Measurements from ENCODE around the gene MERTK.
"Not testable (repeated sequence)": the region's sequence is repeated elsewhere in the genome, so short reads cannot be mapped to it uniquely, and the experiment has no call there.

Gene MERTK

DNA sequence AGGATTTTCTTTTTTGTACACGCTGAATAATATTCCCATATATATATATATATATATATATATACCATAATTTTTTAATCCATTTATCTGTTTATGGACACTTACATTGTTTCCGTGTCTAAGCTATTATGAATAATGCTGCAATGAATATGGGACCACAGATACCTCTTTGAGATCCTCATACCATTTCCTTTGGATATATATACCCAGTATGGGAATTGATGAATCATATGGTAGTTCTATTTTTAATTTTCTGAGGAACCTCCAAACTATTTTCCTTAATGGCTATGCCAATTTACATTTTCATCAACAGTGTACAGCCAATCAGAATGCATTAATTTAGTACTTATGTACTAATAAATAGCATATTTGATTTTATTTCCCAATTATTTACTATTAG is 53.1 kb downstream of the MERTK start:
- TF ChIP-seq, protein P1, sequence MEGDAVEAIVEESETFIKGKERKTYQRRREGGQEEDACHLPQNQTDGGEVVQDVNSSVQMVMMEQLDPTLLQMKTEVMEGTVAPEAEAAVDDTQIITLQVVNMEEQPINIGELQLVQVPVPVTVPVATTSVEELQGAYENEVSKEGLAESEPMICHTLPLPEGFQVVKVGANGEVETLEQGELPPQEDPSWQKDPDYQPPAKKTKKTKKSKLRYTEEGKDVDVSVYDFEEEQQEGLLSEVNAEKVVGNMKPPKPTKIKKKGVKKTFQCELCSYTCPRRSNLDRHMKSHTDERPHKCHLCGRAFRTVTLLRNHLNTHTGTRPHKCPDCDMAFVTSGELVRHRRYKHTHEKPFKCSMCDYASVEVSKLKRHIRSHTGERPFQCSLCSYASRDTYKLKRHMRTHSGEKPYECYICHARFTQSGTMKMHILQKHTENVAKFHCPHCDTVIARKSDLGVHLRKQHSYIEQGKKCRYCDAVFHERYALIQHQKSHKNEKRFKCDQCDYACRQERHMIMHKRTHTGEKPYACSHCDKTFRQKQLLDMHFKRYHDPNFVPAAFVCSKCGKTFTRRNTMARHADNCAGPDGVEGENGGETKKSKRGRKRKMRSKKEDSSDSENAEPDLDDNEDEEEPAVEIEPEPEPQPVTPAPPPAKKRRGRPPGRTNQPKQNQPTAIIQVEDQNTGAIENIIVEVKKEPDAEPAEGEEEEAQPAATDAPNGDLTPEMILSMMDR (IDR thresholded peaks at IDR 0.05; ENCODE audit: low read depth, low read length): no peak
- DNase-seq (ENCODE audit: extremely low read depth, low read depth): no peak

DNA sequence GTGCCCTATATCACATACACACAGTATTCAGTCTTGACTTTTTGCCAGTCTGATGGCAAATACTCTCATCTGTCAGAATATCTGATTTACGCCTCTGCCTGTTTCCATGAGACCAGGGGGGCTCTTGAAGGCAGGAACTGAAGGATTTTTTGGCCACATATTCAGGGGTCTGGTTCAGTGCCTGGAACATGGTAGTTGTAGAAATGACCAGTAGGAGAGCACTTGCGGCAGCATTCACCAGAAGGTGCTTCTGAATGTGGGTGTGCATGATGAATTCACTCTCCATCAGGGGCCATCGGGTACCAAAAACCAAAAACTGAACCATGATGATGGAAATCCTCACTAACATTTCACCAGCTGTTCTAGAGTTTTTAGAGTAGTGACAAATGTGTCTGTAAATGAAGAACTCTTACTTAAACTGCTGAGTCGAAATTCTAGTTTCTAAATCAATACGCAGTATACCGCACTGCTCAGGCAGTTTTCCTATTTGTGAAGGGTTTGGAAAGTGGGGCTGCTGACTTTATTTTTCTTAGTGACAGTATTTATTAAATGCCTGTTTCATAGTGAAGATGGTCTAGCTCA is 54.6 kb downstream of the MERTK start:
- no peak for DNase-seq (ENCODE audit: extremely low read depth, low read depth)
- TF ChIP-seq, protein P1 (IDR thresholded peaks at IDR 0.05; ENCODE audit: low read depth, low read length): no peak

DNA sequence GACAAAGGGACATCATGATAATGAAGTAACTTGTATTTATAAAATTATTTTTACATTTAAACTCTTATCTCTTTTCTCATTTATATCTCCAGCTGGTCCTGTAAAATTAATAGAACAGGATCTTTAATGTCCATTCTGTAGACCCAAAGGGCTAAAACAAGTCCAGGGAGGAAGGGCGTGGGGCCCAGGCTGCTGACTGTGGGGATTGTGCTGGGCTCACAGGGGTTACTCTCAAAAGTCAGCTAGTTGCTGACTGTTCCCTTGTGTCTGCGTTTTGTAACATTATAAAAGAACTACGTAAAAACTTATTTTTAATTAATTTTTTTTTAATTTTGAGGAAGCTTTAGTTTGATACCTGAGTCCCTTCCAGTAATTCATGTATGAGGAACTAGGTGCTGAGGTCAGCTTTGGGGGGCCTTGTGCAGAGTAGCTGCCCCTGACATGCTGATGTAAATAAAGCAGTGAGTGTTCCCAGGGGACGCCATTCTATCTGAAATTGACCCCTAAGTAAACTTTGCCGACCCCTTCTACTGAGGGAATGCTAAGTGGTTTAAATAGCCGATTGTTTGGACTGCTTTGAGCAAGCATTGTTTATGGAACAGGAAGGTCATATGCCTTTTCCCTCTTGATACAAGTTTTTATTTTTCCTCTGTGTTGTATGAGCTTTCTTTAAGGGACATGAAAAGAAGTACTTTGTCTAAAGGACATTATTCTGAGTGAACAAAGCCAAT is 56.4 kb downstream of the MERTK start:
- DNase-seq (ENCODE audit: extremely low read depth, low read depth): no peak
- TF ChIP-seq, protein P1 (IDR thresholded peaks at IDR 0.05; ENCODE audit: low read depth, low read length): no peak

DNA sequence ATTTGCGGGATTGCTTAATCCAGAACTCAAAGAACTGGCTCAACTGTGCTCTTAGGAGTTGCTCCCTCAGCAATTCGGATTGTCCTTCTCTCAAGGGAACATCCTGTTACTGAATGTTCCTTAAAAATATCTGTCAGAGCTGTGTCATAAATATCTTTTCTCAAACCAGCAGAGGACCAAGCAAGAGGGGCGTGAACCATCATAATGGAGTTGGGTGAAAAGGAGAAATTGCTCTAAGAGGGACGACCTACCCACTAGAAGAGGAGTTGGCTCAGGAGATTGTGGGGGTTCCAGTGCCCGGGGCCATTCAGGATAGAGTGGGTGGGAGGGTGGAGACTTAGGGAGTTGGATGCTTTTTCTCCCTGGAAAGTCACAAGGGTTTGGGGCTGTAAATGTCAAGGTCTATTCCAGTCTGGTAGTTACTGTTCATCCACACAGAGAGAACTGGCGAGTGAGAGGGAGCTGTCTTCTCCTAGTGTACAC is 59.5 kb downstream of the MERTK start:
- TF ChIP-seq, protein P1 (IDR thresholded peaks at IDR 0.05; ENCODE audit: low read depth, low read length): no peak
- DNase-seq (ENCODE audit: extremely low read depth, low read depth): no peak

DNA sequence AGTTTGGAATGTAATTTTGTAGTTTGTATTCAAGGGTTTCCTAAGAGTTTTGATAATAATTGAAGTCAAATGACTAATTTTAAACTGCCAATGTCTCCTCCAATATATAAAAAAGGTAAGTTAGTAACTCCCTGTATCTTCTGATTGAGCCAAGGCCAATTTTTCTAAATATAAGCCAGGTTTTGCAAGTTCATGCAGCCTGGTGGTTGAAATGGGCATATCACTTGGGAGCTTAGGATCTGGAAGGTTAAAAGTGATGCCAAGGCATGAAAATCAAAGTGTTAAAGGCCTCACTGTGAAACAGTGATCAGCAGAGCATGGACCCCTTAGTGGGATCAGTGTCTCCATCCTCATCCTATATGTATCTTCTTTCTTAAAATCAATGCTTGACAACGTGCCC is 60.5 kb downstream of the MERTK start:
- TF ChIP-seq, protein P1 (IDR thresholded peaks at IDR 0.05; ENCODE audit: low read depth, low read length): peak; percentile 2
- DNase-seq (ENCODE audit: extremely low read depth, low read depth): no peak

DNA sequence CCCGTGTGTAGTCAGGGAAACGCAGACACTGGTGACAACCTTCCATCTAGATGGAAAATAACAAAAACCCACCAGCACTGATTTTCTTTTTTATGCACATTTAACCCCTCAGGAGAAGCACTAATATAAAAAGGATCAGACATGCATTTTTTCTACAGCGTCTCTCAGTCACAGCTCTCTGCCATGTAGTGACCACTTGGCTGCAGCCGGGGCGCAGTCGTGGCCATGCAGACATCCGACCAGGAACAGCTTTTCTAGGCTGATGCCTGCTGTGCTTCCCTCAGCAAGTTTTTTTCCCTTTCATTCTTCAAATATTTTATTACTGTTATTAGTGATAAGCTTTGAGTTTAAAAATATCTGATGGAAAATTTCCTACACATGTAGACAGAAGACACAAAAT is 63.3 kb downstream of the MERTK start:
- DNase-seq (ENCODE audit: extremely low read depth, low read depth): no peak
- TF ChIP-seq, protein P1 (IDR thresholded peaks at IDR 0.05; ENCODE audit: low read depth, low read length): no peak

DNA sequence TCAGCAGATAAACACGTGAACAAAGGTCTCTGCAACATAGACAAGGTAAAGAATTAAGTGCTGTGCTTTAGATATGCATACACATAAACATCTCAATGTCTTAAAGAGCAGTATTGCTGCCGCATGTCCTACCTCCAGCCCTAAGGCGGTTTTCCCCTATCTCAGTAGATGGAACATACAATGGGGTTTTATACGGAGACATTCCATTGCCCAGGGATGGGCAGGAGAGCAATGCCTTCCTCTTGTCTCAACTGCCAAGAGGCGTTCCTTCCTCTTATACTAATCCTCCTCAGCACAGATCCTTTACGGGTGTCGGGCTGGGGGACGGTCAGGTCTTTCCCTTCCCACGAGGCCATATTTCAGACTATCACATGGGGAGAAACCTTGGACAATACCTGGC is 64.7 kb downstream of the MERTK start:
- not testable (repeated sequence) for DNase-seq (ENCODE audit: extremely low read depth, low read depth)

DNA sequence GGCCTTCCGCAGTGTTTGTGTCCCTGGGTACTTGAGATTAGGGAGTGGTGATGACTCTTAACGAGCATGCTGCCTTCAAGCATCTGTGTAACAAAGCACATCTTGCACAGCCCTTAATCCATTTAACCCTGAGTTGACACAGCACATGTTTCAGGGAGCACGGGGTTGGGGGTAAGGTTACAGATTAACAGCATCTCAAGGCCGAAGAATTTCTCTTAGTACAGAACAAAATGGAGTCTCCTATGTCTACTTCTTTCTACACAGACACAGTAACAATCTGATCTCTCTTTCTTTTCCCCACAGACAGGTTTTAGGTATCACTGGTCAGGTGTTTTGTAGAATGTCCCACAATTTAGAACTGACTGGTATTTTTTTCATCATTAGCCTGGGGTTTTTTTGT is 65.1 kb downstream of the MERTK start:
- not testable (repeated sequence) for DNase-seq (ENCODE audit: extremely low read depth, low read depth)

All from AG09319 (cell line).